GM23338 (cell line): ENCODE measurements around the gene EYA2.

Experiments
- CTCF ChIP-seq, 2 experiments: fragments of 200-600 bp in 1 of 2; sonication (generic) in 1 of 2; conservative IDR thresholded peaks; 2 replicates each; pipeline versions ENCODE4 v1.5.1 to v1.6.1; 2016 to 2017; ENCODE audit warnings: antibody characterized with exemption in 2 of 2, low read depth in 2 of 2, mild to moderate bottlenecking in 2 of 2, moderate library complexity in 1 of 2
- NANOG ChIP-seq: IDR thresholded peaks from 2 replicates; pipeline ENCODE4 v1.6.1; 2016; ENCODE audit warnings: antibody characterized with exemption, borderline replicate concordance
- POLR2AphosphoS5 ChIP-seq: IDR thresholded peaks from 2 replicates; pipeline ENCODE4 v1.6.1; 2016; ENCODE audit warnings: antibody characterized with exemption, low read depth
- ZNF331 ChIP-seq: fragments of 250-450 bp; sonication (Bioruptor Pico); IDR thresholded peaks from 2 replicates; pipeline ENCODE4 v1.5.0; 2020; ENCODE audit warnings: low read depth, mild to moderate bottlenecking, moderate library complexity

DNA sequence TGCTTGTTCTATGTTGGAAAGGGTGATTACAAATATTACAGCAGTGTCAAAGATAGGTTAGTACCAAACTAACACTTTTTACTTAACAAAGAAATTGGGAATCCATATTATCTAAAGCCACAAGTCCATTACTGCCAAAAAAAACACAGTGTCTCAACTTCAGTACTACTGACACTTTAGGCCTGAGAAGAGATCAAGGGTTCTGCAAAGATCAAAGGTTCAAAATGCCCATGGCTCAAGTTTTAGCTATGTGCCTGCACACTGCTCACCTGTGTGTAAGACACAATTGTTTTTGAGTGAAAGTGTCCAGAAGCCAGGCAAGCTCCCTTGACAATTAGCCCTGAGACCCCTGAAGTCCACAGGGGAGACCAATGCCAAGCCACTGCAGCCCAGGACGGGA lies 329.3 kb downstream of the EYA2 start:
- TF ChIP-seq POLR2AphosphoS5 = no peak
- no peak for TF ChIP-seq CTCF (conservative IDR thresholded peaks at IDR 0.05; ENCODE audit: low read depth in 2 of 2)
- TF ChIP-seq ZNF331 (CRISPR knock-in tag) = no peak
- no peak for TF ChIP-seq NANOG
